A673 (cell line): Measurements from ENCODE around the gene COBLL1.

ENCODE experiments used
- CTCF ChIP-seq: fragments of 300-800, 200-600 bp; sonication (generic); conservative IDR thresholded peaks from 2 replicates; pipeline ENCODE4 v1.5.1; 2017; ENCODE audit warnings: low read depth, mild to moderate bottlenecking, antibody characterized with exemption, low read length, moderate library complexity, mixed read lengths
- EZH2 ChIP-seq: fragments of 200-600 bp; sonication (generic); IDR thresholded peaks from 2 replicates; pipeline ENCODE4 v1.6.1; 2017; ENCODE audit warnings: borderline replicate concordance, low read depth, mild to moderate bottlenecking, mixed read lengths, antibody characterized with exemption, low read length; ENCODE audit not compliant: poor library complexity, severe bottlenecking

GRCh38 chr2:164879901-164880535 lies 38.4 kb upstream of the COBLL1 start:
- TF ChIP-seq EZH2, result no peak
- no peak for TF ChIP-seq CTCF
